ENCODE measurements around the gene ESYT2.

The ESYT2 gene

DNA sequence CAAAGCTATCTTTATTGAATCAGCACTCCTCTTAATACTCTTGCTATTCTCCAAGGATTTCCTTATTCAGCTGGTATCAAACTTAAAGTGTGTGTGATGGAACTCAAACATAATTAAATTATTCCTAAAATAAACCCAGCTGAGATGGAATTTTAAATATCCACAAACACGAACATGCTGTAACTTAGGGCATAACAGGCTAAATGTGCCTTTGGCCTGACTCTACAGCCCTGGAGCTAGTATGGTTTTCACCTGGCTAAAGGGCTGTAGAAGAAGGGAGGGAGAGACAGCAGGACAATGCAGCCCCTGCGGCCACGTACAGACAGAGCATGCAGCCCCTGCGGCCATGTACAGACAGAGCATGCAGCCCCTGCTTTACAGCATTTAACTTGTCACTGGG is 34.0 kb downstream of the ESYT2 start:
- no peak for DNase-seq

DNA sequence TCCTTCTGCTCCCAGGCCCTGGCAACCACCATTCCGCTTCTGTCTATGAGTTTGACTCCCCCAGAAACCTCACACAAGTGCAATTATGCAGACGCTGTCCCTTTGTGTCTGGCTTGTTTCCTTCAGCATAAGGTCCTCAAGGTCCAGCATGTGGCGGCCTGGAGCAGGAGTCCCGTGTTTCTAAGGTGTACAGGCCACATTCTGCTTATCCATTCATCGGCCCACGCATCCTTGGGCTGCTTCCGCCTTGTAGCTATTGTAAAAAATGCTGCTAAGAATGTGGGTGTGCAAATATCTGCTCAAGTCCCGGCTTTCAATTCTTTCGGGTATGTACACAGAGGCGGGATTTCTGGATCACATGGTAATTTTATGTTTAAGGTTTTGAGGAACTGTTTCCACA is 38.2 kb downstream of the ESYT2 start:
- no peak for DNase-seq

DNA sequence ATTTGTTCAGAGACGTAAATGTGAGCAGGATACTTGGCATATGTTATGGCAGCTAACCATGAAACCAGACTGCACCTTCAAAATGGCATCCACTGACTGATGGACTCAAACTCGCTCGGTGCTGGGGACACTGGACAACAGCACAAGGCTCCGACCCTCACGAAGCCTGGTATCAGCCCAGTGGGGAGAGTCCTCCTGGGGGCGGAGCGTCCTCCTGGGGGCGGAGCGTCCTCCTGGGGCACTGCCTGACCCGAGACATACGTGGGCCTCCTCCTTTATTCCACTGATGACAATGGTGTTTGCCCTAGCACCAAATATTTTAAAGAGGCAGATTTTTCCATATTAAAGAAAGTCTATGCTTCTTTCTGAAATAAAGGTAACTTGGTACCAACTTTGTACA is 39.5 kb downstream of the ESYT2 start:
- no peak for DNase-seq

DNA sequence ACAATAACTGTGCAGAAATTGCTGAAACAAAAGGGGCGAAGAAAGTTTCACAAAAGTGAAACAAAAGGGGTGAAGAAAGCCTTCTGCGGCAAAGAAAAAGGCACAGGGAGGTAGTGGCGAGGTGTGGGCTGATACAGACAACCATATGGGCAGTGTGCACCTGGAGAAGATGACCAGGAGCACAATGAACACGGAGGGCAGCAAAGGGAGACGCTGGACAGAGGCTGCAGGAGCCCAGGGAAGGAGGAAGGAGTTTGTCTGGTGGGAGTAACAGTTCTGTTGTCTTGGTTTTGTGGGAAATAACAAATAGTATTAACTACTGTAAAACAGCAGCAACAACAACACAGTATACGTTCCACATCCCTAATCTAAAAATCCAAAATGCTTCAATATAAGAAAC is 42.4 kb downstream of the ESYT2 start:
- DNase-seq, result no peak

DNA sequence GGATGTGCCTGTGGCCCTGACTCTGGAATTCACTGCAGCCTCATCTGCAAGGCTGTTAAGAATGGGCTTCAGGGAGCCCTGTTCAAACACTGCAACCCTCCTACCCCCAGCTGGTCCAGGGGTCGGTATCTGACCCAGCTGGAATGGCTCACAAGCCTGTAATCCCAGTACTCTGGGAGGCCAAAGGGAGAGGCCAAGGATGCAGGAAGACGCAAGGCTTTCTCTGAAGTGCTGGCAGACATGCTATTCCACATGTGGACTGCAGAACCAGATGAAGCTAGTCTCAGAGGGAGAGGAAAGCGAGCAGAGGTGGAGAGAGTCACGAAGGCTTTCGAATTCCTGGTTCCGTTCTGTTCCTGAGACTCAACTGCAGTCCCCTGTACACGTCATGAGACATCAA is 45.0 kb downstream of the ESYT2 start:
- DNase-seq, result no peak

DNA sequence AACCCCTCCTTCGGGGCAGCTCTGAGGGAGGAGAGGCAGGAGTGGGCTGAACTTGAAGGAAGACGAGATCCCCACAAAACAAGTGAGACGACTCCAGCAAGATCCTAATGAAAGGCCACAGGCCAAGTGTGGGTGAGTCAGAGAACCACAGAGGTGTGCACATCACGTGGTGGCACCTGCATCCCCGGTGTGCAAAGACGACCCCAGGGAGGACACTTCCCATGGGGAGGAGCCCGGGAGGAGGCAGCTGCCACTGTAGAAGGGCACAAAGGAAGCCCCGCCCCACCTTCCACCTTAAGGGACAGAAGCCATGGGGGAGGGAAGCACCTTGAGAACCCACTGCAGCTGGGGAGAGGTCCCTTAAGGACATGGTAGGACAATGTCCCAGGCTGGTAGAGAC is 45.7 kb downstream of the ESYT2 start:
- no peak for DNase-seq

DNA sequence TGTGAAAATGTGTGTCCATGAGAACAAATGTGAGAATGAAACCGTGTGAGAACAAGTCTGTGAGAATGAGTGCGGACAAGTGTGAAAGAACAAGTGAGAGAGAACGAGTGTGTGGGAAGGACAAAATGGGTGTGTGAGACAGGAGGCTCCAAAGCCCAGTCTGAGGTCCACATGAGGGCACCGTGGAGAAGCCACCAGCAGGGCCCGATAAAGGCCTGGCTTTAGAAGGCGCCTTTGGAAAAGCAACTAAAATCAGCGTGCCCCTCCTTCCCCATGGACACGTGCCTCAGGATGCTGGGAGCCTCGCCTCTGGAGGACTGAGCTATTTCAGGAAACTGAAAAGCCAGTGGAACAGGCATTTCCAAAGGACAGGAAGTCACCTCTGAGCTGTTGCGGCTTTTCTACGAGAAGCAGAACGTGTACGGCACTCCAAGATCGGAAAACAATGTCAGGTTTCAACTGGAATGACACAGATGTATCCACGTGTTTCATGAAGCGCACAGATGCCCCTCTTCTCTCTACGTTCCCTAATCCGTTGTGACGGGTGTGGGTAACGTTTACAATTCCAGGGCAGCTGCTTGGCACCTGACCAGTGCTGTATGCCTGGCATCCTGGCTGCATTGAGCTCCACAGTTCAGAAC is 46.4 kb downstream of the ESYT2 start:
- DNase-seq, result peak; percentile 35

DNA sequence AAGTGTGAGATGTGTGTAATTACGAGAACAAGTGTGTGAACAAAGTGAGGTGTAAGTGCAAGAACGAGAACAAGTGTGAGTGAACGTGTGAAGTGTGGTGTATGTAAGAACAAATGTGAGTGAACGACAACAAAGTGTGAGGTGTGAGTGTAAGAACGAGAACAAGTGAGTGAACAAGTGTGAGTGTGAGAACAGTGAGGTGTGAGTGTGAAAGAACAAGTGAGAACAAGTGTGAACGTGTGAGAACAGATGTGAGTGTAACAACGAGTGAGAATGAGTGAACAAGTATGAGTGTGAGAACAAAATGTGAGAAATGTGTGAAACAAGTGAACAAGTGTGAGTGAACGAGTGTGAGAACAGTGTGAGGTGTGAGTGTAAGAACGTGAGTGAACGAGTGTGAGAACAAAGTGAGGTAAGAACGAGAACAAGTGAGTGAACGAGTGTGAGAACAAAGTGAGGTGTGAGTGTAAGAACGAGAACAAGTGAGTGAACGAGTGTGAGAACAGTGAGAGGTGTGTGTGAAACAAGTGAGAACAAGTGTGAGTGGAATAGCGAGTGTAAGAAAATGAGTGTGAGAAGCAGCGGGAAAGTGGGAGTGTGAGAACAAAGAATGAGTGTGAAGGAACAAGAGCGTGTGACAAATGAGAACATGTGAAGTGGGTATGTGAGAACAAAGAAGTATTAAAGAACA is 47.2 kb downstream of the ESYT2 start:
- DNase-seq, result no peak

DNA sequence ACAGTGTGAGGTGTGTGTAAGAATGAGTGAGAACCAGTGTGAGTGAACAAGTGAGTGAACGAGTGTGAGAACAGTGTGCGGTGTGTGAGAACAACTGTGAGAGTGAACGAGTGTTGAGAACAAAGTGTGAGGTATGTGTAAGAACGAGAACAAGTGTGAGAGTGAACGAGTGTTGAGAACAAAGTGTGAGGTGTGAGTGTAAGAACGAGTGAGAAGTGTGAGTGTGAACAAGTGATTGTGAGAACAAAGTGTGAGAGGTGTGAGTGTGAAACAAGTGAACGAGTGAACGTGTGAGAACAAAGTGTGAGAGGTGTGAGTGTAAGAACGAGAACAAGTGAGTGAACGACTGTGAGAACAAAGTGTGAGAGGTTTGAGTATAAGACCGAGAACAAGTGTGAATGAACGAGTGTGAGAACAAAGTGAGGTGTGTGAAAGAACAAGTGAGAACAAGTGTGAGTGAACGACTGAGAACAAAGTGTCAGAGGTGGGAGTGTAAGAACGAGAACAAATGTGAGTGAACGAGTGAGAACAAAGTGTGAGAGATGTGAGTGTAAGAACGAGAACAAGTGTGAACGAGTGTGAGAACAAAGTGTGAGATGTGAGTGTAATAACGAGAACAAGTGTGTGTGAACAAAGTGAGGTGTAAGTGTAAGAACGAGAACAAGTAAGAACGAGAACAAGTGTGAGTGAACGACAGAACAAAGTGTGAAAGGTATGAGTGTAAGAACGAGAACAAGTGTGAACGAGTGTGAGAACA is 47.9 kb downstream of the ESYT2 start:
- no peak for DNase-seq

DNA sequence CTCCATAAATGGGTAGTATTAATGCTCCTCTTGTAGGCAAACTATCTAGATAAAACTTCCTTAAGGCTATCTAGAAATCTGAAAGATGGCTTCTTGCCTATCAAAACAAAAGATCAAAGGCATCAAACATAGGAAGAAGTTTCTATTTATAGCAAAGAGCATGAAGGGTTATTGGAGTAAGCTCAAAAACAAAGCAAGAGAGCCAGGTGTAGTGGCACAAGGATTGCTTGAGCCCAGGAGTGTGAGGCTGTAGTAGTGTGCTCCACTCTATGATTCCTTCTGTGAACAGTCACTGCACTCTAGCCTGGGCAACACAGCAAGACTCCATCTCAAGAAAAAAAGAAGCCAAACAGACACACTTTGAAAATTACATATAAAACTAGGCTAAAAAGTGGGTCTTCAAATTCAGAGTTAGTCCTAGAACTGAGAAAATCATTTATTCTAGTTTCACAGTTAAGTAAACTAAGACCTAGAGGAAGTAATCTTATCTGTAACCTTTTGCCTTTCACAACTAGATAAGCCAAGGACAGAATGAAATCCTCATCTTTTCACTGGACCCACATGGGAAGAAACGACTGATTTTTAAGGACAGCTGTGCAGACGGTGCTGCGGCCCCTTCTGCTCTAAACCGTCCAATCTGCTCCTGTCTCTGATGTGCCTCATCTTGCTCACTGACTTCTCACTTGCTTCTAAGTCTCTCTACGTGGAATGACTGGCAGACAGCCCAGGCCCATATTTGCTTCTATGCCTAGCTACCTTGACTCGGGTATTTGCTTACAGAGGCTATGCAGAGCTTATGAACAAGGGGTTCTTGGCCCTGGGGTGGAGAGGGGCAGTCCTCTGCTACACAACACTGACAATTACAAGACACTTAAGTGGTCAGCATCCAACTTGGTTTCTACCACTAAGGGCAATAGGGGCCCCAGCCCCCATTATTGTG is 50.0 kb downstream of the ESYT2 start:
- DNase-seq, result no peak

DNA sequence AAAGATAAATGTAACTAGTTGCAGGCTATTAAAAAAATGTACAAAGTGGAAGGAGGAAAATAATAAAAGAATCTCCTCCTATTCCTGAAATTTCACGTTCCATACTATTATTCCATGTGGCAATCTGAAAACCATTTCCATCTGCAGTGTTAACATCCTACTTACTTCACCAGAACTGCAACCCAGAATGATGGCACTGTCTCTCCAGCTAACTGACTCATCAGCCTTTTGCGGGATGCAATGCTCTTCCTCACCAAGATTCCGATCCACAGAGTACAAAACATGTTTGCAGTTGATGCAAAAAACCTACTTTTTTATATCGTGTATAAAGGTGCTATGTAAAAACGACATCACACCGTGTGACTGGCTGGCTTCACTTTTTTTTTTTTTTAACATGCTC is 50.8 kb downstream of the ESYT2 start:
- no peak for DNase-seq

DNA sequence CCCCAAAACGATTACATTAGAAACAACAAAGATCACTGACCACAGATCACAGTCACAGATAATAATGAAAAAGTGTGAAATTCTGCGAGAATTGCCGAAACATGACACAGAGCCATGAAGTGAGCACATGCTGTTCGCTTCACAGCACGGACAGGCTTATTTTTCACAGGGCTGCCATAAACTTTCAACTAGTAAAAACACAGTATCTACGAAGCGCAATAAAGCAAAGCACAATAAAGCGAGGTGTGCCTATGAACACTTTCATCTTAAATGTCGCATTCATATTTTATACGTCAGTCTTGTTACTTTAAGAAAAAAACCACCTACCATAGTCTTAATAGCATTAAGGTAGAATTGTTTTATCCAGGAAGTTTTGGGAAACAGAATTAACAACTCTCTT is 51.5 kb downstream of the ESYT2 start:
- no peak for DNase-seq

DNA sequence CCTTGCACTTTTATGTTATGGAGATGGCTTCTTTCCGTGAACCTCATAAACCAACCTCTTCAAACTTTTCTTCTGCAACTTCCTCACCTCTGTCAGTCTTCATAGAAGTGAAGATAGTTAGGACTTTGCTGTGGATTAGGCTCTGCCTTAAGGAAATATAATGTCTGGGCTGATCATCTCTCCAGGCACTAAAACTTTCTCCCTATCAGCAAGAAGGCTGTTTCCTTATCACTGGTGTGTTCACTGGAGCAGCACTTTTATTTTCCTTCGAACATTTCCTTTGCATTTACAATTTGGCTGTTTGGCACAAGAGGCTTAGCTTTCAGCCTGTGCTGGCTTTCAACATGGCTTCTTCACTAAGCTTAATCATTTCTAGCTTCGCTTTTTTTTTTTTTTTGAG is 52.8 kb downstream of the ESYT2 start:
- DNase-seq, result no peak

DNA sequence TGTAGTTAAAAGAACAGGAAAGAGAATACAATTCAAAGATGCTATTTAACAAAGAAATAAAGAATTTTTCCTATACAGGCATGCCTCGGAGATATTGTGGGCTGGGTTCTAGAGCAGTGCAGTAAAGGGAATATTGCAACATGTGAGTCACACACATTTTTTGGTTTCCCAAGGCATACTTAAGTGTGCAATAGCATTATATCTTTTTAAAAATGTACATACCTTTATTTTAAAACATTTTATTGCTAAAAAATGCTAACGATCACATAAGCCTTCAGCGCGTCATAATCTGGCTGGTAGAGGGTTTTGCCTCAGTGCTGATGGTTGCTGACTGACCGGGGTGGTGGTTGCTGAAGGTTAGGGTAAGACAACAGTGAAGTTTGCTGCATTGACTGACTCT is 54.4 kb downstream of the ESYT2 start:
- DNase-seq, result no peak

DNA sequence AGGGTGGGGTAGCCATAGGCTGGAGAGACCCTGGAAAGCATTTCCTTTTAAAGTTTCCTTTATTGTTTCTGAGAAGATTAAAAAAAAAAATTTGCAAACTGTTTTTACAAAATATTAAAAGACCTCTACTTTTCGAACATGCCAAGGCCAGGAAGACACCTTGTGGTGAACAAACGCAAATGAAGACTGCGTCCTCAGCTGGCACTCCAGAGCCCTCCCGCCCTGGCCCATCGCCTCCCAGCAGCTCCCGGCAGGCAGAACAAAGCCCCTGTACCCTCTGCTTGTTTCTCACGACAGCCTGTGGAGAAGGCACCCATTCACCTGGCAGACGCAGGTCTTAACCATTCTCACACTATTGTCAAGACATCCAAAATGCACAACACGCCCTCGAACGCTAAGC is 56.4 kb downstream of the ESYT2 start:
- DNase-seq, result no peak

DNA sequence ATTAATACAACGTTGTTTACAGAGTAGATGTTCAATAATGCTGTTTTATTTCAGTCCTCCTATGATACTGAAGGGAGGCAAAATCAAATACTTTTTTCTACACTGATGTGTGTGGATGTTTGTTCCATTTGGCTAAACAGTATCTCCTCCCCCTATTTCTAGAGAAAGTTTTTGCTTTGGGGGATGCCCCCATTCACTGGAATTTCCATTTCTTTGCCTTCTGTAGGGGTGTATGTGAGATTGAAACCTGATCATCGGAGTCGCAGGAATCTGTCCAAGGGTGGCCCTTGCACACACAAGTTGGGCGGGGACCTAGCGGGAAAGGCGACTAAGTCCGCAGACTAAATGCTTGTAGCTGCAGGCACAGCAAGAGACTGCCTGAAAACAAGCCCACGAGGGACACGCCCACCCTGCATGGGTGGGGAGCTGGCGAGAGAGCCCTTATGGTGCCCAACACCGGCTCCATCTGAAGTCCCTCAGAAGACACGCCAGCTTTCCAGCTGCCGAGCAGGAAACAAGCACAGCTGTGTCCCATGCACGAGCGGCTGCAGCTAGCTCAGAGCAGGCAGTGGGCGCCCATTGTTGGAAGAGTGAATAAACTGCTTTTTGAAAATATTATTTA is 58.0 kb downstream of the ESYT2 start:
- DNase-seq, result no peak

DNA sequence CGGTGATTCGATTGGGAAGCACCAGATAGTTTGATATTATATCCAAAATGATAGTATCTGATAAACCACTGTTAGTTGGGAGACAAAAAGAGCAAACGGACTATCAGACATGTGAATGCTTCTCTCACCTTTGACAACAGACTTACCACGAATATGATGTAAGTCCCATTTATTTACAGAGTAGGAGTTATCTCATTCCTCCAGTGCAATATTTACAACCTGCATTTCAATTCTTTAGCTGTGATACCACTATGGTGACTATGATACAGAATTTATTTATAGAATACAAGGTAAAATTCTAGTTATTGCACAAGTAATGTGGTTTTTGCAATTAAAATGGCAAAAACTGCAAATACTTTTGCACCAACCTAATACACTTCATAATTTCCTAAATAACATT is 61.6 kb downstream of the ESYT2 start:
- DNase-seq, result no peak

DNA sequence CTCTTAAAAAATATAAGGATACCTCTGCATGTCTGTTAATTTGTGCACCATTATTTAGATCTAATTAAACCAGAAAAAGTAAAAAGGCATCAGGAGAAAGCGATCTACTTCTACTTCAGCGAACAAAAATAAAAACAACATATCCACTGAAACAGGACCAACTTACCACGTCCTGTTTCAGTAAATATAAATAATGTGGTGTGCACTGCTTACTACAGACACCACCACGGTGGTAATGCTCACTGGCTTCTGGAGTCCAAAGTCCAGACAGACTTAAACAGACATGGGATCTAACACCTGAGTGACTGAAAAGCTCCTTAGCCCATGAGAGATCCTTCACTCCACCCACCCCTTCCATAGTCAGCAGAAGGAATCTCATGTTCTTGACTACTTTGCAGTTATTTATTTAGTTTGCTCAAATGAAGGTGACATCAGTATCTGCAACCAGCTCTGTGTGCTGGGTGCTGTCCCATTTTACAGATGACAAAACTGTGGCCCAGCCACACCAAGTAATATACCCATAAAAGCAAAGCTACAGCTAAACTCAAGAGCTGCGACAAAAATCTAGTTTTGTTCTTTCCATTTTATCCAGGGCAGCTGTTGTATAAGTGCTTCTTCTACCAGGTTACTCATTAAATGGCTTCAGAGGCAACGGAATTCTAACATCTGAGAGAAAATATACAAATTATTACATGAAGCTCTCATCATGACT is 62.6 kb downstream of the ESYT2 start:
- DNase-seq, result no peak

DNA sequence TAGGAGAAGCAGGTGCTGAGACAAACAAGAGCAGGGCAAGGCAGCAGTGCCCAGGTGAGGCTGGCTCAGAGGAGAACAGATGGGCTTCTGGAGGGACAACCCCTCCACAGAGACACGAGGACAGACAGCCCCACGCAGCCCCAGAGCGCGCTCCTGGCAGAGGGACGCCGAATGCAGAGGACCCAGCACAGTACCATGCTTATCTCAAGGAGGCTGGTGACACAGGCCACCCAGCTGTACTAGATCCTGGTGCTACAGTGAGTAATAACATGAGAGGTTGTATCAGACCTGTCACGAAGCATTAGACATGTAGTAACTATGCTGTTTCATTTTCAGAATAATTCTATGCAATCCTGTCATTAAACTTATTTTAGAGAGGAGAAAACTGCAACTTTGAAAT is 64.3 kb downstream of the ESYT2 start:
- DNase-seq, result no peak

DNA sequence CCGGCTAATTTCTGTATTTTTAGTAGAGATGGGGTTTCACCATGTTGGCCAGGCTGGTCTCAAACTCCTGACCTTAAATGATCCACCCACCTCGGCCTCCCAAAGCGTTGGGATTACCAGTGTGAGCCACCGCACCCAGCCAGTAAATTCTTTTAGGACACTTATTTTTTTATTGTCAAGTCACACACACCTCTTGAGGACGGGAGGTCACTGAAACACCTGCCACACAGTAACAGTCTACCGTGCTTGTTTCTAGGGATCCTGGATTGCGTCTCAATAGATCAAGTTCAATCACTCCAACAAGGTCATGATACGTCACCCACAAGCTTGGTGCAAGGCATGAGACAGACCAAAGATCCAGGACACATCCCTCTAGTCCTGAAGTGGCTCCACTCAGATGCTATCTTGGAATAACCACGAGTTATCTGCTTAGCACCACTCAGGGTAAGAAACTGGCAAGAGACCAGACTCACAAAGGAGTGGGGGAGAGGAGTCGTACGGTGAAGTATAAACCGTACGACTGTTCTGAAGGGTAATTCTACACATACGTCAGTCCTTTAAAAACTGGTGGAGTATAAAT is 65.8 kb downstream of the ESYT2 start:
- peak; percentile 62 for DNase-seq

DNA sequence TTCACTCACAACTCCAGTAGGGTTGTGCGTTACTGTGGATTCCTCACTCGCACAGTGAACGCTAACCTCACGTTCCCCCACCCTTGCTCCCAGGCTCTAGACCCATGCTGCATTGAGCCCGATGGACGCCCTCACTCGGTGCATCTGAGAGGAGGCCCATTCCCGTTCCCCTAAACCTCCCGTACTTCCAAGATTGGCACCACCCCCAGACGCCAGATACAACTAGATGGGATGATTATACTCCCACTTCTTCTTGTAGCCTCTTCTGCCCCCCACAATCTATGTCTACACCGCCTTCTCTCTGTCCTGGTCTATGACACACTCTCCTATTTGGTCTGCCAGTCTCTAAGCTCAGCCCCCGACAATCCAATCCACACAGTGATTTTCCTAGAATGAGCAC is 67.4 kb downstream of the ESYT2 start:
- no peak for DNase-seq

DNA sequence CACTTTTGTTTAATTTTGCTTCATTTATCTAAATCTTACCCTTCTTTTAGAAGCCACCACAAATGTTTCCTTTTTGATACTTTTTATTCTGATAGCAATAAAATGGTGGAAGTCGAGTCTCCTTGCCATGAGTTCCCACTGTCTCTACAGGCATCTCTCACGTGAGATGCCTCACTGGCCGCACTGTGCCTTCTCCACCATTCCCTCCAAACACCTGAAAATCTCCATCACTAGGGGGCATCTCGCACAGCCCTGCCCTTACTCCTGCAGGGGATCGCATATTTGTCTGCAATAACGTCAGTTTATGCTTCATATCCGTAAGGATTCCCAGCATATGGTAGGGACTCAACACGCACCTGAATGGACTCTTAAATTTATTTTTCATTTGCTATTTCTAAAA is 68.4 kb downstream of the ESYT2 start:
- DNase-seq, result no peak

Data from hematopoietic multipotent progenitor cell treated with erythropoietin and hydrocortisone succinate and interleukin-3 and kit ligand, for 6 days (in vitro differentiated cells).